Measurements from ENCODE around the gene SLC41A3.
A peak's percentile ranks its signal among the peaks of the same experiment; 100 is the strongest.

SLC41A3 gene

DNA sequence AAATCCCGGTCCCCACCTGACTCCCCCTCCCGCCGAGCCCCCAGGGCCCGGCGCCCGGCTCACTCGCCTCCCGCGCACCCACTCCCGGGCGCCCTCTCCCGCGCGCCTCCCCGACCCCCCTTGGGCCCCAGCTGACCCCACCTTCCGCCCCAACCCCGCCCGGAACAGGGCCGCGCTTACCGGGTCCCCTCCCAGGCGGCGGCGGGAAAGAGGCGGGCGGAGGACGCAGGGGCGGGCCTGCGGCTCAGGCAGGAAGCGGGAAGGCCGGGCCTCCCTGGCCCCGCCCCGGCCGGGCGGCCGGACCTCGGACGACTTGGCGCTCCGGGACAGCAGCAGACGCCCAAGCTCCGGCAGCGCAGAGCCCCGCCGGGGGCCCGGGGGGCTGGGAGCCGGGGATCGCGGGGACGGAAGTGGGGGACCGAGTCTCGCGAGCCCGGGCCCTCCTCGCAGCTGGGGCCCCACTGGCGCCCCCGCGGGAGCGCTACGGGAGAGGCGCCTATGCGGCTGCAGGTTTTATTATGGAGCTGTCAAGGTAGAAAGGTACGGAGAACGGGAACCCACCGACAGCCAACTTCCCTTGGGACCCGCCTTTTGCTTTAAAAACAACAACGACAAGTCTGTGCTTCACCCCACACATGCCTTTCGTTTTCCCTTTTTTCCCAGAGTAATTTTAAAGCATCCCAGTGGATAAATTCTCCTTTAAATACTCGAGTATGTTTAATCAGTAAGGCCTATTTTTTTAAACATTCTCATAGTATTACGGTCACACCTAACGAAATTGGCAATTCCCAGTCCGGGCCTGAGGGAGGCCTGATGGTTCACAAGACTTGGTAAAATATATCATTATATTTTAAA, at the start of gene SLC41A3:
TSS of gene SLC41A3 (minus strand) at position 212 of the 855 bp plus-strand sequence. CDS start 15,905 bp downstream, outside the sequence.
- DNase-seq = peak; percentile 94

DNA sequence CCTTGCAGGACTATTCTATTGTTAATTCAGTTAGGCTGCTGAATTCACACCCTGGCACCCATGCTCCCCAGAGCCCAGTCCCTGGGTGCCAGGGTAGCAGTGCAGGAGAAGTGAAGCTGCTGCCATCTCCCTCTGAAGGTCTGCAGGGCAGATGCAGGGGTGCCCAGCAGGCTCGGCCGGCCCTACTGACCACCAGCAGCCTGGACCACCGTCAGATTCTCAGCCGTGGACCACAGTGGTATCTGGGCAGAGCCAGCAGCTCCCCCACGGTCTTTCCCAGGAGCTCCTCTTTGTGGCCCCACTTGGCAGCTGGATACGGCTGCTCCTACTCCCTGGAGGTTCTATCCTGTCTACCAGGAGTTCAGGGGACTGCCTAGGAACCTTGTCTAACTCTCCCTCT, 49.7 kb upstream of the SLC41A3 start:
- no peak for DNase-seq

DNA sequence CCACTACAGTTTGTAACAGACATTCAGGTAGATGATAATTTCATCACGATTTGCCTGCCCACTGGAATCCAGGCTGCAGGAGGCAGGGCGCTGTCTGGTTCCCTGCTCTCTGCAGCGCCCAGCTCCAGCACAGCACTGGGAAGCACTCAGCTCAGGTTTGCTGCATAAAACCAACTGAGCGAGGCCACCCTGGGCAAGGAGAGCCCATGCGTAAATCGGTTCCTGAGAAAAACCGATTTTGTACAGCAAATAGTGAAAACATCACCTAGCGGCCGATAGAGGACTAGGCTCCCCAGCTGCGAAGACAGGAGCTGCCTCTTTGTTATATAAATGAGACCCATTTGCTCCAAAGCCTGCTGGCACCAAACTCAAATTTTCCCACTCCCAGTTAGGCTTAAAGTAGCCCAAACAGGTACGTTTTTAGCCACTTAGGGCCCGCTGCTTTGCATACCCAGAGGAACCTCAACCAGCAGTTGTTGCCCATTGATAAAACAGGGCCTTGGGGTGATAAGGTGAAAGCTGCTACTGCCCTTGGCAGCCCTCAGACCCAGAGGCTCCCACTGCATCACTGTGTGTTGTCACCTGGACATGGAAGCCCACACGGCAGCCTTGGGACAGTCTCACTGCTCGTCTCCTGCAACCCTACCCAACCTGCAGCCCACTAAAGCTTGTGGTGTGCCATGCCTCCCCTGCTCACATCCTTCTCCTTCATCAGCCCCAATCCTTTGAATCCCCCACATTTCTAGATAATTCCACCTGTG, 49.0 kb upstream of the SLC41A3 start:
- DNase-seq = no peak

DNA sequence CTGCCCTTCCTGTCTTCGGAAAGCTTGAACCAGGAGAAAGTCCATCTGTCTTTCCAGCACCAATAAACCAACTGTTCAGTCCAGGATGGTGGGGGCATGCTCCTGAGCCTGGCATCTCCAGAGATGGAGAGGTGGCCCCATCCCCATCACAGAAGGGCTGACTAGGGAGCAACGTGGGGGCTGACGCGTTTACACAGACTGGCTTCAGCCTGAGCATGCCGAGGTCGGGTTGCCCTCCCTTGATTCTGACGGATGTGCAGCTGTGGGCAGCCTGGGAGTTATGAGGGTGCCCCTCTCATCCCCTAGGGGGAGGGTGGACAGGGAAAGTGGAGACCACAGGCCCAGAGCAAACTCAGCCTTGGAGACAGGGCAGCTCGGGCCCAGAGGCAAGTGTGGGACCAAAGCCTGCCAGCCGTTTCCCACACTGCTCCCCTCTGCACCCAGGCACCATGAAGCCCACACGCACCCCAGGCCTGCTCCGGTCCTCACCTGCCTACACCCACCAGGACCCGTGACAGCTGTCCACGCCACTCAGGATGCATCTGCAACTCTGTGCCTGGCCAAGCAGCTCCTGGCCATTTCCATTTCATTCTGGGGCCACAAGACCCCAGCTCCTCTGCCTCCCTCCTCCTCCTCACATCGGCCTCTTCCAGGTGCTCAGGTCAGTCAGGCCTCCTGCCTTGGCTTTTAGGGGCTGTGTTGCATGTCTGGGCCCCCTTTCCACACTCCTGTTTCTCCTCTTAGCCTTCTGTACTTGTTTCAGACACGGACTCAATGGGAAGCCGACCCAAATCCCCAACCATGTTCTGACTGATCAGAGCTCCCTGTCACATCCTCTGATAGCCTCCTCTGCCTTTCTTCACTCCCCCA, 48.2 kb upstream of the SLC41A3 start:
- DNase-seq = no peak

DNA sequence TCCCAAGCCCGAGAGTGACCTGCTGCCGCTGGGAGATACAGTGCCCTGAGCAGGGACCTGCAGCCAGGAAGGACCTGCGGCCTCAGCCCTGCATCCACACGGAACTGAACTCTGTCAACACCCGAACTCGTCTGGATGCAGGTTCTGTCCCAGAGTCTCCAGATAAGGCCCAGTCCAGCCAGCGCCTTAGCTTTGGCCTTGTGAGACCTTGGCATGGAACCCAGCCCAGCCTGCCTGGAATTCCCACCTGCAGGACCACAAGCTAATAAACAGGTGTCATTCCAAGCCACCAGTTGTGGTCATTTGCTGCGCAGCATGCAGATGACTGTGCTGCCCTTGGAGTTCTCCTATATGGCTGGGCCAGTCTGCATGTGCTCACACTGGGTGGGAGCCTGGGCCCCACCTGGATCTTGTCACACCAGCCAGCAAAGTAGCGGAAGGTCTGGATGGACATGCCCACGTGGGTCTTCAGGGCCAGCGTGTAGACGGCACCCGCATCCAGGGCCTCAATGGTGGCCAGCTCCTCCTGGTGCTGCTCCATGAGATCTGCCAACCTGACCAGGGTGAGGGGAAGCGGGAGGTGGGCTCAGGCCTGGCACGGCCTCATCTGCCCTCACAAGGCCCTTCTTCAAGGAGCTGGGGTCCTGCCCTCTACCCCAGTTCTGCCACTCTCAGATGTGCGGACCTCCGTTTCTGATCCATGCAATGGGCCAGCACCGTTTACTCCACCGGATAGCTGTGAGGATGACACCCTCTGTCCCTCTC, 47.2 kb upstream of the SLC41A3 start:
- DNase-seq = no peak

DNA sequence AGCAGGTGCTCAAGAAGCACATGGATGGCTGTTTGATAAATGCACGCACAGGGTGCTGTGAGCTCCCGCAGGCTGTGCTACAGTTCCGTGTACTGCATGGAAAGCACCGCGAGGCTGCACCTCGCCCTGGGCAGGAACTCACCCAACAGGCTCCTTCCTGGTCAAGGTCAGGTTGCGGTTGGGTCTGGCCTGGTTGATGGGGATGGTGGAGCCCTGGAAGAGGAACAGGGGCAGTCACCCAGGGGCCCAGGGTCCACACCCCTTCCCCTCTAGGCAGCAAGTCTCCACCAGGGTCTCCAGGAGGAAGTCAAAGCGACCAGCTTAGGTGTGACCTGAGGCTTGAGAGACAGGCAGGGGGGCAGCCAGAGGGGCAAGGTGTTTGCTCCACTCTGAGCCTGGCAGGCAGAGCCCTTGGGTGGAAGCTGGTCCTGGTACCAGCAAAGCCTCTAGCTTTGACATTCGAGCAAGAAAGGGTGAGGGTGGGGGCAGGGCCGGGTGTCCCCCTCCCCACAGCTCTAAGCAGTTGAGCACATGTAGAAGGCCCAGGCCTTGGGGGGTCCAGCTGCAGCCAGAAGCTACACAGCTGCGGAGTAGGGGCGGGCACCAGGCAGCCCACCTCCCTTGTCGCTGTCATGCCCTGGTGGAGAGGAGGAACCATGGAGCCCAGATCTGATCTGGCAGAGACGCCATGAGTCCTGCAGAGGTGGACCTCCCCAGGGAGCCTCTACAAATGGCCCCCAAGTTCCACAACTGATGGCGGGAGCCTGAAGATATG, 46.3 kb upstream of the SLC41A3 start:
- no peak for DNase-seq

DNA sequence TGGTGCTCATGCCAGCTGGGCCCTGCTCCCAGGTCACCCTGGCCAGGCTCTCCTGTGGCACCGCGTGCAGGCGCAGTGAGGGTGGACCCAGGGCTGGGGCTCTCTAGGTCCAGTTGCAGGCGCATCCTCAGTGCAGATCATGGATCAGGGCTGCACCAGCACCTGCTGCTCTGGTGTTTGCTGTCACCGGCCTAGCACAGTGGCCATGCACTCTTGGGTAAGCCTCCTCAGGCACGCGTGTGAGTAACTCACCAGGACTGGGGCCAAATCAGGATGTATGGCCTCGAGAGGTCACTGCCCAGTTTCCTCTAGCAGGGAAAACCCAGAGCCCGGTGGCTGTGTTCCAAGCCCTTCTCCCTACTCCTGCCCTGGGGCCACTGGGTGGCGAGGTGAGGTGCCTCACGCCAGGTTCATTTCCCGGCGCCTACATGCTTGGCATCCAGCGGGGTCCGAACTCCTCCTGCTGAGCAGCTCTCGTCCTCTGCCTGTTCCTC, 45.5 kb upstream of the SLC41A3 start:
- no peak for DNase-seq

DNA sequence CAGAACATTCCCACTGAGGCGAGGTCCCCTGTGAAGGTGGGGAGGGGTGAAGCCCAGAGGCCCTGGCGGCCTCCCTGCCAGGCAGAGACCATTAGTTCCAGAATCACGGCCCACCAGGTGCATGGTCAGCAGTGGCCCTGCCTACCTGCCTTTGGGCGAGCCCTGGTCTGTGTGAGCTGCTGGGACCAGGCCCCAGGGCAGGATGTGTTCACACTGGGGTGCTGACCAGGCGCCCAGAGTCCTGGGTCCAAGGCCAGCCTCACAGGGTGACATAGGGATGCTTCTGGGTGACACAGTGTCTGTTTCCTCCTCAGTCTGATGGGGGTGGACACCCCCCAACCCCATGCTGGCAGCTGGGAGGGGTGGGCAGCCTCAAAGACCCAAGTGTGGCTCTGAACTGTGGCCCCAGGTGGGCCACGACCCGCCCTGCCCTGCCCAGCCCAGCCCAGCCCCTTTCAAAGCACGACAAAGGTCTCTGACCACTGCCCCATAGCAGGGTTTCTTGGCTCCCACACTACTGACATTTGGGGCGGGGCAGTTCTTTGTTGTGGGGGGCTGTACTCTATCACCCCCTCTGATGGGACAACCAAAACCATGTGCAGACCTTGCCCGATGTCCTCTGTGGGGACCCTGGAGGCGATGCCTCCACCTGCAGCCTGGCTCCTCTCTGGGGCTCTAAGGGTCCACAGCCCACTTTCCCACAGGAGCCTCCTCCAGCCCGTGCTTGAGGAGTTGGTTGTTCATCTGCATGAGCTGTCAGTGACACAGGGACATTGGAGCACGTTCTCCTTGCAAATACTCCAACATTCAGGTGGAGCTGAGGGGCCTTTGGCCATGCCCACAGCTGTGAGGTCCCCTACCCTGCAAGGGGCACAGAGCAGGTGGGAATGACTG, 44.8 kb upstream of the SLC41A3 start:
- no peak for DNase-seq

DNA sequence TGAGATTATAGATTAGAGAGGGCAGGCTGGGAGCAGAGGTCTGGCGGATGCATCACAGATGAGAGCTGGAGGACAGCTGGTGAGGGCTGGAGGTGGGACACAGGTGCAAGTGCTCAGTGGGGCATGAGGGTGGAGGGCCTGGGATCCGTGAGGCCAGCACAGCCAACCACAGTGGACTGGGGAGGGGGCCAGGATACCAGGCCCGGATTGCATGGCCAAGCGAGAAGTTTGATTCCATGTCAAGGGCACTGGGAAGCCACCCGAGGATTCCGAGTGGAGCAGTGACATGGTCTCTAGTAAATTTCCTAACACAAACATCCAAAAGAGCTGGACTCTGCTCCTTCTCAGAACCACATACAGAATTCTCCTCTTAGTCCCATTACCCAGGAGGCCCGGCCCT, 44.0 kb upstream of the SLC41A3 start:
- DNase-seq = no peak

DNA sequence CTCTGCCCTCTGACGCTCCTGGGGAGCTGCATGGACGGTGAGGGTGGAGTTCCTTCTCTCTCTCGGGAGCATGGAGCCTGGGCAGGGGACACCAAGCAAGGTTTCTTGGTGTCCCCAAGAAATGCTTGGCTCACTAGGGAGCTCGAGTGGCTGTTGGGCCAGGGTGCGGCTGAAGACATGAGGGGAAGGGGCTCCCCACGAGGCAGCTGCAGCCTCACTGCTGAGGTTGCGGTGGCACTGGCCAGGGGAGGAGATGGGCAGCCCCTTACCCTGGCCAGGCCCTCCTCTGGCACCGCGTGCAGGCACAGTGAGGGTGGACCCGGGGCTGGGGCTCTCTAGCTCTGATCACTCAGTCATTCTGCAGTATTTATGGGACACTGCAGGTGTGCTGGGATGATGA, 43.5 kb upstream of the SLC41A3 start:
- DNase-seq = no peak

DNA sequence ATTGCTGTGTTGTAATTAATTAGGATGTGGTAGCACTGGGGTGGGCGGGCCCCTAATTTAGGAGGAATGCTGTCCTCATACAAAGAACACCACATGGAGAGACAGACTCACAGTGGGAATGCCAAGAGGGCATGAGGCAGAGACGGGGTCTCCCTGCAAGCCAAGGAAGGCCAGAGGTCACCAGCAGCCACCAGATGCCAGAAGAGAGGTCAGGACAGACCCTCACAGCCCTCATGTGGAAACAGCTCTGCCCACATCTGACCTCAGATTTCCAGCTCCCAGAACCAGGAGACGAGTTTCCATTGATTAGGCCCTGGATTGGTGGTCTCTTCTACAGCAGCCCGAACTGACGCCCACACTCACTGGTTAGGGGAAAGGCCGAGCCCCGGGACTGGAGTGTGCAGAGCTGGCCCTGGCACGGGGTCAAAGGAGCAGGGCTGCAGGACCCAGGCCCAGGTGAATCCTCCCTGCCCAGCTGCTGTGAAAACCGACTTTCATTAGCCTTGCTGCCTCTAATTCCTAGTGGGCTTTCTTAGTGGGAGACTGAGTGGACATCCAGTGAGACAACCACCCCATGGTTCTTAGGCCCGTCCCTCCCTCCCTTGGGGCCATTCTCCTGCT, 43.0 kb upstream of the SLC41A3 start:
- DNase-seq = no peak

DNA sequence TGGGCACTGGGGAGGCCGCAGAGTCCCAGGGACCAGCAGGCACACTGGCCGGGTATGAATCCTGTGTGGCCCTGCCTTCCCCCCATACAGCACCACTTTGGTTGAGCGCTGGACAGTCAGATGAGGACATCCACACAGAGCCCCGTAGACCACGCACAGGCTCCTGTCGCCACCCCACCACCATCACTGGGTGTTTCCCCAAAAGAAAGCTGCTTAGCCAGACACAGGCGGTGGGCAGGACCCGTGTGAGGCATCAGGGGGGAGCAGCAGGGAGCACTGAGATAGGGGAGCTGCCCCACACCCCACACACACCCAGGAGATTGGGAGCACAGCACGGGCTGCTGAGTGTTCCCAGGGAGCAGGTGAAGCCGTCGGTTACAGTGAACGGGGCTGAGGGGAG, 42.4 kb upstream of the SLC41A3 start:
- no peak for DNase-seq

DNA sequence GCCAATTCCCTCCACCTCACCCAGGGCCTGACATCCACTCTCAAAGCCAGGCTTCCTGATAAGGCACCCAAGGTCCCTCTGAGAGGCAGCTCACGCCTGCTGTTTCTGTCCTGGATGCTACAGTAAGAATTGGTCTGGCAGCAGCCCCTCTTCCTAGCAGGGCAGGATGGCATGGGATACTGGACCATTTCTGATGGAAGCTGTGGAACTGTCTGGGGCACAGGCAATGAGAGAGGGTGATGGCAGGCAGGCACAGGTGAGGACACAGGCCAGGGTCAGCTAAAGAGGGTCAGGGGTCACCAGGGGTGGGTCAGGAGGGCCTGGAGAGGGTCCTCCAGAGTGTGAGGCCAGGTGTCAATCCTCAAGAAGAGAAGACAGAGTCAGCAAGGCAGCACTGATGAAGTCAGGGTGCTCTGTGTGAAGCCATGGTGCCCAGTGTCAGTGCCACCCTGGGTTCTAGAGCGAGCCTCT, 41.9 kb upstream of the SLC41A3 start:
- no peak for DNase-seq

DNA sequence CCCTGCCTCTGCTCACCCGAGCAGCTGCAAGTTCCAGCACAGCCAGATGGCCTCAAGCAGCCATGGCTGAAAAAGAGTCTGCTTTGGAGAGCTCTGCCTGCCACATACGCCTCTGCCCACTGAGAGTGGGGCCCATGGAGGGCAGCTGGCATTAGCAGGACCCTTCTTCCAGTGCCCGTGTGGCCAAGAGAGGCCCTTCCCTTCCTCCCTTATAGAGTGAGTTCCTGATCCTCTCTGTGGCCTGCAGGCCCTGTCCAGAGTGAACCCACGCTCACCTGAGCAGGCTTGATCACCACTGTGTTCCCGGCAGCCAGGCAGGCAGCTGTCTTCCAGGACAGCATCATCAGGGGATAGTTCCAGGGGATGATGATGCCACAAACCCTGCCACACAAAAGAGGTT, 41.4 kb upstream of the SLC41A3 start:
- no peak for DNase-seq

DNA sequence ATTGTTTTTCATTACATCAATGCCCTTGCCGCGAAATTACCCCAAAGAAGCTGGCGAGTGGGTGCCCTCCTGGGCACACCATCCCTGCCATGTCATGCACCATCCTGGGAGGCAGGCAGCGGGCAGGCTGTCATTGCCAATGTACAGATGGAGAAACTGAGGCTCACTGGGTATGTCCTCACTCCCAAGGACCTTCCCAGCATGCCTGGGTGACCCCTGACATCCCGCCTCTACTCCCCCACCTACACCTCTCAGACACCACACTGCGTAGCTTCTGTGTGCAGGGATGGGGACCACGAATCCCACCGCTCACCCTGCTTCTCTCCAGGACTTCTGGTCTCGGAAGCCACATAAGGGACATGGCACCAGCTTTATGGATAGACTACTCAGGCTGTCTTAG, 41.0 kb upstream of the SLC41A3 start:
- DNase-seq = no peak

DNA sequence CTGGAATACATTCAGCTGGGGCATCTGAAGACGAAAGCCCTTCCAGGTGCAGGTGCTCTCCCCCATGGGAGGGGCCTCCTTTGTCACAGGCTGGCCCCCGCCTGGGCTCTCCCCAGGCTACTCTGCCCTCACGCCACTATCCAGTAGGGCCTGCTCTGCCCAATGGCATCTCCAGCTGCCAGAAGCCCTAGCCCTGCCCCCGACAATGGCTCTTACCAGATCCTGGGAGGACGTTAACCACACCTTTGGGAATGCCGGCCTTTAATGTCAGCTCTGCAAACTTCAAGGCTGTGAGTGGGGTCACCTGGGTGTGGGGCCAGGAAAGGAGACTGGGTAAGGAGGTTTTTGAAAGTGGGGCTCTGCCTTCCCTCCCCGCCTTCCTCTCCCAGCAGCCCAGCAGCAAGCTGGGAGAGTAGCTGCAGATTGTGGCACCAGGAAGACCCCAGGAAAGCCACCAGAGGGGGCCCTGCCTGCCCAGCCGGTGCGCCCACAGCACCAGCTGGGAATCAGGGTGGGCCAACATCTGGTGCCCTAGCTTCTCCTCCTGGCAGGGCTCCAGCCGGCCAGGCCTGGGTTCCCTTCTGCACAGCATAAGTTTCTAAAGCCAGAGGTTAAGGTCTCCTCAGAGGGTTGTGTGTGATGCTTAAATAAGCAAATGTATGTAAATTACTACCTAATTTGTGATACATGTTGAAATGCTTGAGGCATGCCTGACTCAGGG, 40.4 kb upstream of the SLC41A3 start:
- DNase-seq = no peak

DNA sequence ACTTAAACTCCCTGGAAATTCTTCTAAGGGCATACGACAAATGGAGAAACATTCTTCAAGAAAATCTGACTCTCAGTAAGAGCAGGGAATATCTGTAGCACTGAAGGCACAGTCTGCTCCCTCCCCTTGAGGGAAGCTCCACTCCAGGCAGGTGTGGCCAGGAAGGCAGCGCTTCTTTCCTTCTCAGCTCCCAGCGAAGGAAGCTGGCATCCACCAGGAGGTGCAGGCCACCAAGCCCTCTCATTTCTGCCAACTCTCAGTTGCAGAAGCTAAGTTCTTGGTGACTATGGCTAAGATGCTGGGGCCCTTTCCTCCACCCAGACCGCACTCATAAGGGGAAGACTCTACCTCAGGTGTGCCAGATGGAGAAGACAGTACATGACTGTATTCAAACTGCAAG, 37.7 kb upstream of the SLC41A3 start:
- no peak for DNase-seq

DNA sequence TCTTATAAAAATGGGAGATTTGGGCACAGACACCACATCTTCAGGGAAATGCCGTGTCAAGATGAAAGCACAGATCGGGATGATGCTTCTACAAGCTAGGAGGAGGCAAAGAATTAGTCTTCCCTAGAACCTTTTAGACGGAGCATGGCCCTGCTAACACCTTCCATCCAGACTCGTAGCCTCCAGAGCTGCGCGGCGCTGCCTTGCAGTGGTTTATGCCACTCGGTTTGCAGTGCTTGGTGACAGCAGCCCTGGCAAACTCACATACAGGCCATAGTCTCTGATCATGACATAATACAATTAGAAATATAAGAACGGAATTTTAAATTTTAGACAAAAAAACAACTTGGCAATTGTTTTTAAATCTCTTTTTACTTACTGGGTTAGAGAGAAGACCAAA, 37.1 kb upstream of the SLC41A3 start:
- no peak for DNase-seq

DNA sequence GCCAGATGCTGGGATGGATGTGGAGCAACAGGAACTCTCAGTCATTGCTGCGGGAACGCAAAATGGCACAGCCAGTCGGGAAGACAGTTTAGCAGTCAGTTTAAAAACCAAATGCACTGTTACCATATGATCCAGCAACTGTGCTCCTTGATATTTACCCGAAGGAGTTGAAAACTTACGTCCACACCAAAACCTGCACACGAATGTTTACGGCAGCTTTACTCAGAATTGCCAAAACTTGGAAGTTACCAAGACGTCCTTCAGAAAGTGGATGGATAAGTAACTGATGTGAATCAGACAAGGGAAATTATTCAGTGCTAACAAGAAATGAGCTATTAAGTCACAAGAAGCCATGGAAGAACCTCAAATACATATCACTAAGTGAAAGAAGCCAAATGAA, 36.1 kb upstream of the SLC41A3 start:
- no peak for DNase-seq
